Ovary (tissue), 3 donors: ENCODE results near the gene KBTBD2.

Source experiments
- CTCF ChIP-seq, 3 donors: fragments of 450-650 bp in 2 of 3; fragments of 200-600 bp in 1 of 3; IDR thresholded peaks; one replicate each; pipeline versions ENCODE4 v1.5.1 to v1.8.0; 2016 to 2022; ENCODE audit warnings: antibody characterized with exemption in 3 of 3, mild to moderate bottlenecking in 1 of 3
- POLR2A ChIP-seq: fragments of 450-650 bp; IDR thresholded peaks from one replicate; pipeline ENCODE4 v1.6.1; 2017; ENCODE audit warnings: antibody characterized with exemption, mild to moderate bottlenecking, moderate library complexity
- donor health status: DM: no; HTN: no; CAD: no.

DNA sequence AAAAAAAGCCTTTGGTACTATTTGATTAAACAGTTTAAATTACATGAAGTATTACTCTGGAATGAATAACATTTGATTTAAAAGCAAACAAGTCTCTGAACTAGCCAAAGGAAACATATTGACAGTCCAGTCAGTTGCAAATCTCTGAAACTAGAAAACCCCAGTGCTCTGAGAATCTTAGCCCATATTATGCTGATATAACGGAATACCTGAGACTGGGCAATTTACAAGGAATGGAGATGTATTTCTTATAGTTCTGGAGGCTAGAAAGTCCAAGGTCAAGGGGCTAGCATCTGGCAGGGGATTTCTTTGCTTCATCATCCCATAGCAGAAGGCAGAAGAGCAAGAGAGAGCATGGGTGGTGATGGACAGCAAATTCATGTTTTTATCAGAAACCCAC lies 44.0 kb upstream of the KBTBD2 start:
- no peak for TF ChIP-seq POLR2A
- TF ChIP-seq CTCF (IDR thresholded peaks at IDR 0.05) = no peak
